HepG2 (cell line): ENCODE data around the gene SYS1. TPM values are rescaled to one million over a fixed set of nuclear protein-coding genes. Genes with fewer than 3 reads are reported as not detected.

ENCODE experiments used
- ARHGAP35 ChIP-seq: sonication (generic); formaldehyde crosslinking; IDR thresholded peaks from 2 replicates; pipeline ENCODE4 v1.9.0; 2022; ENCODE audit warnings: mild to moderate bottlenecking, inconsistent platforms, moderate library complexity, missing genetic modification reagents, borderline replicate concordance
- CSRNP2 ChIP-seq: sonication (generic); formaldehyde crosslinking; conservative IDR thresholded peaks from 2 replicates; pipeline ENCODE4 v1.8.0; 2022; ENCODE audit warnings: low read depth, missing genetic modification reagents
- EEA1 ChIP-seq: sonication (generic); formaldehyde crosslinking; IDR thresholded peaks from 2 replicates; pipeline ENCODE4 v1.5.1; 2020; ENCODE audit warnings: mild to moderate bottlenecking, missing genetic modification reagents, borderline replicate concordance
- HIVEP1 ChIP-seq: sonication (generic); formaldehyde crosslinking; IDR thresholded peaks from 2 replicates; pipeline ENCODE4 v1.4.0; 2020; ENCODE audit warnings: mild to moderate bottlenecking, missing genetic modification reagents
- KDM5B ChIP-seq: sonication (generic); formaldehyde crosslinking; IDR thresholded peaks from 2 replicates; pipeline ENCODE4 v1.4.0; 2020; ENCODE audit warnings: missing genetic modification reagents, mild to moderate bottlenecking, borderline replicate concordance
- KLF6 ChIP-seq: IDR thresholded peaks from 2 replicates; pipeline ENCODE4 v1.8.0; 2016; ENCODE audit warnings: missing biosample characterization, missing genetic modification reagents
- PATZ1 ChIP-seq: sonication (generic); formaldehyde crosslinking; IDR thresholded peaks from 2 replicates; pipeline ENCODE4 v1.4.0; 2020; ENCODE audit warnings: missing genetic modification reagents
- SNAPC5 ChIP-seq: sonication (generic); formaldehyde crosslinking; IDR thresholded peaks from 2 replicates; pipeline ENCODE4 v1.8.1; 2023; ENCODE audit warnings: mild to moderate bottlenecking, missing genetic modification reagents, borderline replicate concordance
- TBP ChIP-seq: sonication (generic); formaldehyde crosslinking; IDR thresholded peaks from 2 replicates; pipeline ENCODE4 v1.5.0; 2020; ENCODE audit warnings: missing genetic modification reagents
- THAP9 ChIP-seq: sonication (generic); formaldehyde crosslinking; IDR thresholded peaks from 2 replicates; pipeline ENCODE4; 2020; ENCODE audit warnings: missing genetic modification reagents, mild to moderate bottlenecking, borderline replicate concordance
- ZFP91 ChIP-seq: sonication (generic); formaldehyde crosslinking; IDR thresholded peaks from 2 replicates; pipeline ENCODE4 v1.9.0; 2022; ENCODE audit warnings: missing genetic modification reagents, mild to moderate bottlenecking, borderline replicate concordance
- ZNF12 ChIP-seq: sonication (generic); formaldehyde crosslinking; IDR thresholded peaks from 2 replicates; pipeline ENCODE4 v1.5.0; 2020; ENCODE audit warnings: missing genetic modification reagents
- ZNF234 ChIP-seq: sonication (generic); formaldehyde crosslinking; conservative IDR thresholded peaks from 2 replicates; pipeline ENCODE4 v1.5.1; 2020; ENCODE audit warnings: mild to moderate bottlenecking, missing genetic modification reagents
- ZNF44 ChIP-seq: sonication (generic); formaldehyde crosslinking; IDR thresholded peaks from 2 replicates; pipeline ENCODE4 v1.5.1; 2020; ENCODE audit warnings: mild to moderate bottlenecking, missing genetic modification reagents
- ZNF556 ChIP-seq: sonication (generic); formaldehyde crosslinking; IDR thresholded peaks from 2 replicates; pipeline ENCODE4 v1.4.0; 2020; ENCODE audit warnings: mild to moderate bottlenecking, missing genetic modification reagents, borderline replicate concordance
- ZNF720 ChIP-seq: sonication (generic); formaldehyde crosslinking; IDR thresholded peaks from 2 replicates; pipeline ENCODE4 v1.4.0; 2020; ENCODE audit warnings: missing genetic modification reagents
- ZNF747 ChIP-seq: sonication (generic); formaldehyde crosslinking; IDR thresholded peaks from 2 replicates; pipeline ENCODE4 v1.8.1; 2023; ENCODE audit warnings: missing genetic modification reagents, mild to moderate bottlenecking, borderline replicate concordance
- ZNF839 ChIP-seq: sonication (generic); formaldehyde crosslinking; IDR thresholded peaks from 2 replicates; pipeline ENCODE4 v1.4.0; 2020; ENCODE audit warnings: missing genetic modification reagents, mild to moderate bottlenecking, borderline replicate concordance
- polyA plus RNA-seq, 8 experiments: library from polyadenylated mRNA; depleted of rRNA in 3 of 8; stranded (reverse) in 7 of 8; unstranded in 1 of 8; fragments of >200 nt; fragmentation: Illumina TruSeq in 4 of 8; extraction: Trizol in 4 of 8; gene quantifications; 2 replicates each; pipeline versions ENCODE4 v1.2.1 to v1.2.3, GENCODE V29; 2011 to 2016; ENCODE audit warnings: low read depth in 4 of 8, missing spikeins in 1 of 8, mixed read lengths in 1 of 8; ENCODE audit not compliant: insufficient read depth in 1 of 8
- total RNA-seq, 5 experiments: library from RNA; depleted of rRNA; stranded (reverse); fragments of >200 nt; fragmentation: Illumina TruSeq; extraction: Trizol; gene quantifications; 2 replicates each; pipeline ENCODE4 v1.2.3, GENCODE V29; 2016; ENCODE audit warnings: low read depth in 1 of 5

SYS1 gene
- total and polyA plus RNA-seq, 2 of the 13 experiments (the other 11 are each of a cell fraction or from before 2014, with no cell fraction given), result 38.3 to 65.6 TPM

- TF ChIP-seq ZNF44 (CRISPR knock-in tag) (0 out of 2 replicates have a peak, but pooled peaks have one; percentile 36), TBP (CRISPR knock-in tag) (0 out of 2 replicates have a peak, but pooled peaks have one; percentile 37), THAP9 (CRISPR knock-in tag) (0 out of 2 replicates have a peak, but pooled peaks have one; percentile 49), ZNF720 (CRISPR knock-in tag) (0 out of 2 replicates have a peak, but pooled peaks have one; percentile 27), SNAPC5 (CRISPR knock-in tag) (no peak), KDM5B (CRISPR knock-in tag) (peak; percentile 65; the same call in 1 of the 2 replicates), ZFP91 (0 out of 2 replicates have a peak, but pooled peaks have one; percentile 80), ZNF556 (no peak), ZNF12 (CRISPR knock-in tag) (peak; percentile 64), ZNF234 (CRISPR knock-in tag) (0 out of 2 replicates have a peak, but pooled peaks have one; percentile 10), ARHGAP35 (CRISPR knock-in tag) (peak; percentile 22; the same call in 1 of the 2 replicates), CSRNP2 (CRISPR knock-in tag) (0 out of 2 replicates have a peak, but pooled peaks have one; percentile 22), ZNF839 (CRISPR knock-in tag) (0 out of 2 replicates have a peak, but pooled peaks have one; percentile 48), PATZ1 (CRISPR knock-in tag) (0 out of 2 replicates have a peak, but pooled peaks have one; percentile 17), KLF6 (CRISPR knock-in tag) (0 out of 2 replicates have a peak, but pooled peaks have one; percentile 11), EEA1 (CRISPR knock-in tag) (peak; percentile 52; the same call in 1 of the 2 replicates), HIVEP1 (CRISPR knock-in tag) (peak; percentile 82; the same call in 1 of the 2 replicates), ZNF747 (CRISPR knock-in tag) (peak; percentile 86)
Observed at GRCh38 chr20:45405571-45406259, 42.8 kb downstream of the SYS1 start (continued).
